Left ventricle myocardium superior (tissue), 1 donor: ENCODE data around the gene GAMT. TPM values are rescaled to one million over a fixed set of nuclear protein-coding genes. Genes with fewer than 3 reads are reported as not detected.
"Not testable (repeated sequence)": the region's sequence is repeated elsewhere in the genome, so short reads cannot be mapped to it uniquely, and the experiment has no call there.

Source experiments
- ATAC-seq: fragments of 200-7000 bp; cut with Tn5 transposase; one replicate; pipeline ENCODE4 v1.9.1; 2020; ENCODE audit warnings: mild to moderate bottlenecking, moderate library complexity
- DNase-seq: peaks from one replicate; pipeline ENCODE4 v3.0.0-alpha.2; 2020
- intact Hi-C: fragments of 100-400 bp; cut with micrococcal nuclease; formaldehyde crosslinking; loops from one replicate; pipeline ENCODE4 v1.11.0; 2022
- total RNA-seq: library from RNA; stranded (reverse); fragmentation: NEBNext Ultra II Directional; extraction: Animal tissue kit (Norgen Biotek cat#: 25700); gene quantifications from one replicate; pipeline ENCODE4 v1.2.1, GENCODE V29; 2021
- donor health status: DM: no; HTN: yes; CAD: no; lungs with severe emphysema.

GAMT gene
- total RNA-seq, 1 donor from 2014 or later: 92.5 TPM

- ATAC-seq: no peak
- intact Hi-C loops: no loop called here
- DNase-seq: no peak
Observed at GRCh38 chr19:1421958-1422305, 20.6 kb upstream of the GAMT start.

- intact Hi-C loops: no loop called here
- DNase-seq: no peak
- ATAC-seq: no peak
Observed at GRCh38 chr19:1421218-1421957, 20.0 kb upstream of the GAMT start.

GRCh38 chr19:1420590-1420989, 19.2 kb upstream of the GAMT start:
- DNase-seq: no peak
- ATAC-seq: no peak
- intact Hi-C loops: no loop called here

GRCh38 chr19:1420085-1420484, 18.7 kb upstream of the GAMT start:
- intact Hi-C loops, DNase-seq, ATAC-seq: not testable (repeated sequence)

GRCh38 chr19:1418951-1419738, 17.8 kb upstream of the GAMT start:
- DNase-seq (peak; percentile 46), ATAC-seq (peak; percentile 69)
- intact Hi-C loops: no loop called here

- ATAC-seq (peak; percentile 1), DNase-seq (no peak)
- intact Hi-C loops: no loop called here
Observed at GRCh38 chr19:1418496-1418775, 17.1 kb upstream of the GAMT start.

- intact Hi-C loops: no loop called here
- peak; percentile 18 for ATAC-seq
- no peak for DNase-seq
Observed at GRCh38 chr19:1417681-1418495, 16.5 kb upstream of the GAMT start.

GRCh38 chr19:1417145-1417544, 15.8 kb upstream of the GAMT start:
- intact Hi-C loops: no loop called here
- DNase-seq (no peak), ATAC-seq (no peak)

GRCh38 chr19:1416014-1416841, 14.9 kb upstream of the GAMT start:
- intact Hi-C loops: no loop called here
- ATAC-seq (no peak), DNase-seq (no peak)

GRCh38 chr19:1412995-1413800, 11.9 kb upstream of the GAMT start:
- ATAC-seq: no peak
- intact Hi-C loops: no loop called here

GRCh38 chr19:1412323-1412923, 11.1 kb upstream of the GAMT start:
- intact Hi-C loops: no loop called here
- no peak for DNase-seq
- ATAC-seq: no peak

More at GRCh38 chr19:1412995-1413800, 11.9 kb upstream of the GAMT start:
- no peak for DNase-seq

GRCh38 chr19:1411255-1412191, 10.2 kb upstream of the GAMT start:
- intact Hi-C loops: no loop called here
- ATAC-seq (peak; percentile 51), DNase-seq (peak; percentile 86)

GRCh38 chr19:1410789-1411188, 9.4 kb upstream of the GAMT start:
- no peak for DNase-seq
- intact Hi-C loops: no loop called here
- no peak for ATAC-seq

GRCh38 chr19:1410136-1410786, 8.9 kb upstream of the GAMT start:
- intact Hi-C loops: no loop called here
- DNase-seq (no peak), ATAC-seq (no peak)

- DNase-seq (no peak), ATAC-seq (no peak)
- intact Hi-C loops: no loop called here
Observed at GRCh38 chr19:1409204-1410005, 8.1 kb upstream of the GAMT start.
